ENCODE data around the gene SEC11C. TPM values are rescaled to one million over a fixed set of nuclear protein-coding genes. Genes with fewer than 3 reads are reported as not detected.

The SEC11C gene
- total RNA-seq, 2 donors from 2014 or later: 41.8 to 77.1 TPM

GRCh38 chr18:59198215-59198614, 58.5 kb downstream of the SEC11C start:
- H3K4me3 ChIP-seq: no peak overlapping the region
- H3K9me3 ChIP-seq: no peaks in the 10 kb centered on the region
- H3K27ac ChIP-seq: no peak overlapping the region
- ATAC-seq: no peak
- TF ChIP-seq CTCF (IDR thresholded peaks at IDR 0.05): no peak
- TF ChIP-seq POLR2A (IDR thresholded peaks at IDR 0.05): no peak
- no peak for DNase-seq
- H3K4me1 ChIP-seq: no peaks in the 10 kb centered on the region
- H3K27me3 ChIP-seq: no peaks in the 10 kb centered on the region
- intact Hi-C loops (cut with DNase I): no loop called here
- WGBS, 2 donors: 88 to 89% methylated on average over 6 of the region's 6 CpGs
- no peaks in the 10 kb centered on the region for H3K36me3 ChIP-seq (replicated peaks in 1 of 2; ENCODE audit: insufficient read depth in 1 of 2, low read depth in 2 of 2)

DNA sequence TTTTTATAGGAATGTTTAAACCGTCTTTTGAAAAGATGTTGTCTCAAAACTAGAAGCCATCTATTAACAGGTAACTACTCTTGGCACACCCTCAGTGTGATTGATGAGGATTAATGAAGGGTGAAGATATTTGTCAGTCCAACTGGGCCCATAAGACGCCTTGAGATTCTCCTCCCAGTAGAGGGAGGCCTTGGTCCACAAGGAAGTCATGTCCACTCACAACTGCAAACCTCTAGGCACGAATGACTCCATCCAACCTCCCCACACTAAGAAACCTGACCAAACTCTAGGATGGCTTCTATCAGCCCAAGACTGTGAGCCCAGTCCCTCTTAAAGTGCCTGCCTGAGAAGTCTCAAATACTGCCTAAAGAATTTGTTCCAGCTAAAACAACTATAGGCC, 61.1 kb downstream of the SEC11C start:
- Histone ChIP-seq H3K36me3 (replicated peaks in 1 of 2; ENCODE audit: insufficient read depth in 1 of 2, low read depth in 2 of 2) (no peaks in the 10 kb centered on the region), H3K4me1 (no peaks in the 10 kb centered on the region), H3K27me3 (no peaks in the 10 kb centered on the region), H3K9me3 (no peaks in the 10 kb centered on the region), H3K4me3 (no peak overlapping the region), H3K27ac (no peak overlapping the region)
- TF ChIP-seq CTCF (IDR thresholded peaks at IDR 0.05) (no peak), POLR2A (IDR thresholded peaks at IDR 0.05) (no peak)
- WGBS, 2 donors: 73 to 85% methylated on average over 3 of the region's 3 CpGs
- DNase-seq (no peak), ATAC-seq (no peak)
- intact Hi-C loops (cut with DNase I): no loop called here

DNA sequence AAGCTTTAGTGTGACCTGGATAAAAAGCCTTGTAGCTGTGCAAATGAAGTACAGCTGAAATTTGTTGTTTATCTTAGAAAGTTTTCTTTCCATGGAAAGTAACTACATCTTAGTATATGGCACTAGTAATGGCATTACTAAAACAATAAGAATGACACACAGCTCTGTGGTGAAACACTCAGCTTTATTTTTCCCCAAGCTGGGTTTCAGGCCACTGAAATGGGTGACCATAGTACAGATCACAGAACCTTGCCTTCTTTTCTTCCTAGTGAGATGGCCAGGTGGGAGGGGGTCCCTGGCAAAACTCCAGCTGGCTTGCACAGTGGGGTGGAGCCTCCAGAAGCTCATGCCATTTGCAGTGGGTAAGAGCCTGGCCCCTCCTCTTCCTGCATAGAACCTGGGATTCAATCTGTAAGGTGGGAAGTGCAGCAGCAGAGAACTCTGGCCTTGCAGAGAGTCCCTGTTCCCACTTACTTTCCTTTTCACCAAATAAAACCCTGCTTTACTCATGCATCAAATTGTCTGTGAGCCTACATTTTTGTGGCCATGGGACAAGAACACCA, 62.7 kb downstream of the SEC11C start:
- TF ChIP-seq CTCF (IDR thresholded peaks at IDR 0.05) (no peak), POLR2A (IDR thresholded peaks at IDR 0.05) (no peak)
- ATAC-seq: no peak
- intact Hi-C loops (cut with DNase I): no loop called here
- Histone ChIP-seq H3K27ac (no peak overlapping the region), H3K27me3 (no peaks in the 10 kb centered on the region), H3K4me1 (no peaks in the 10 kb centered on the region), H3K9me3 (no peaks in the 10 kb centered on the region), H3K4me3 (no peak overlapping the region), H3K36me3 (replicated peaks in 1 of 2; ENCODE audit: insufficient read depth in 1 of 2, low read depth in 2 of 2) (no peaks in the 10 kb centered on the region)
- DNase-seq: no peak

DNA sequence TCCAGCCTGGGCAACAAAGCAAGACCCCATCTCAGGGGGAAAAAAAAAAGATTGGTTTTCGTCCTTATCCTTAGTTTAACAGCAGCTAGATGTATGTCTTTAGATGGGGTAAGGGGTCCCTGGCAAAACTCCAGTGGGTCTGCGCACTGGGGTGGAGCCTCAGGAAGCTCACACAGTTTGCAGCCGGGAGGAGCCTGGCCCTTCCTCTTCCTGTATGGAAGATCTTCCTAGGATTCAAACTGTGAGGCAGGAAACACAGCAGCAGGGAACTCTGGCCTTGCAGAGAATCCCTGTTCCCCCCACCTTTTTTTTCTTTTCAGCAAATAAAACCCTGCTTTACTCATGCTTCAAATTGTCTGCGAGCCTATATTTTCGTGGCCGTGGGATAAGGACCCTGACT, 67.8 kb downstream of the SEC11C start:
- Histone ChIP-seq H3K4me1 (no peaks in the 10 kb centered on the region), H3K27ac (no peak overlapping the region), H3K4me3 (no peak overlapping the region), H3K27me3 (no peaks in the 10 kb centered on the region), H3K36me3 (replicated peaks in 1 of 2; ENCODE audit: insufficient read depth in 1 of 2, low read depth in 2 of 2) (no peaks in the 10 kb centered on the region), H3K9me3 (no peaks in the 10 kb centered on the region)
- WGBS, 2 donors: 84 to 91% methylated on average over 6 of the region's 6 CpGs
- no peak for DNase-seq
- ATAC-seq: no peak
- intact Hi-C loops (cut with DNase I): no loop called here
- no peak for TF ChIP-seq POLR2A (IDR thresholded peaks at IDR 0.05)
- TF ChIP-seq CTCF (IDR thresholded peaks at IDR 0.05): no peak

Other genes with a start within 250 kb of the SEC11C start
- gene GRP, start 80.3 kb downstream of the SEC11C start, total RNA-seq: 1 to 10 TPM in 1 of 2 donors, not detected in 1; 5.2 TPM
- gene RAX, start 133.6 kb downstream of the SEC11C start, total RNA-seq: not detected
- gene CPLX4, start 178.8 kb downstream of the SEC11C start, total RNA-seq: not detected
- 10 to 100 TPM; 86.6 to 86.7 TPM for gene LMAN1, start 219.4 kb downstream of the SEC11C start, total RNA-seq

All from body of pancreas (tissue), 4 donors.